Natural killer cell treated with Interleukin-12 subunit alpha and Interleukin-12 subunit beta and Interleukin-15 and Interleukin-18, amount 100 ng/mL, for 72 hours (primary cell): ENCODE measurements around the gene GDPD2. TPM values are rescaled to one million over a fixed set of nuclear protein-coding genes. Genes with fewer than 3 reads are reported as not detected.

Source experiments
- ATAC-seq, 2 donors: fragments of 150-1000 bp; cut with Tn5 transposase in 1 of 2; sonication (Bioruptor Pico), chemical (Tn5 transposase) in 1 of 2; 2 replicates each; pipeline ENCODE4 v1.10.0; 2021
- DNase-seq: peaks from one replicate; pipeline ENCODE4 v3.0.0; 2022; ENCODE audit warnings: low spot score
- H3K27ac Mint-ChIP-seq, 2 donors: 1 replicate in 1 of 2; 2 replicates in 1 of 2; pipeline ENCODE4 v1.8.0; 2022; ENCODE audit warnings: mixed read lengths in 2 of 2, mild to moderate bottlenecking in 1 of 2, moderate library complexity in 1 of 2
- H3K27me3 Mint-ChIP-seq, 2 donors: 1 replicate in 1 of 2; 2 replicates in 1 of 2; pipeline ENCODE4 v1.8.0; 2022; ENCODE audit warnings: mixed read lengths in 2 of 2
- H3K36me3 Mint-ChIP-seq: one replicate; pipeline ENCODE4 v1.8.0; 2022; ENCODE audit warnings: mixed read lengths
- H3K4me1 Mint-ChIP-seq, 2 donors: 1 replicate in 1 of 2; 2 replicates in 1 of 2; pipeline ENCODE4 v1.8.0; 2022; ENCODE audit warnings: low read depth in 2 of 2, mixed read lengths in 2 of 2, mild to moderate bottlenecking in 1 of 2
- H3K4me3 Mint-ChIP-seq: one replicate; pipeline ENCODE4 v1.8.0; 2022; ENCODE audit warnings: mixed read lengths
- H3K9me3 Mint-ChIP-seq: 2 replicates; pipeline ENCODE4 v1.8.0; 2022; ENCODE audit warnings: mixed read lengths
- total RNA-seq, 2 donors: library from RNA; stranded (reverse); gene quantifications; one replicate each; pipeline ENCODE4 v1.2.3, GENCODE V29; 2022

Gene GDPD2
- total RNA-seq, 2 donors from 2014 or later = 0.17 to 0.81 TPM

DNA sequence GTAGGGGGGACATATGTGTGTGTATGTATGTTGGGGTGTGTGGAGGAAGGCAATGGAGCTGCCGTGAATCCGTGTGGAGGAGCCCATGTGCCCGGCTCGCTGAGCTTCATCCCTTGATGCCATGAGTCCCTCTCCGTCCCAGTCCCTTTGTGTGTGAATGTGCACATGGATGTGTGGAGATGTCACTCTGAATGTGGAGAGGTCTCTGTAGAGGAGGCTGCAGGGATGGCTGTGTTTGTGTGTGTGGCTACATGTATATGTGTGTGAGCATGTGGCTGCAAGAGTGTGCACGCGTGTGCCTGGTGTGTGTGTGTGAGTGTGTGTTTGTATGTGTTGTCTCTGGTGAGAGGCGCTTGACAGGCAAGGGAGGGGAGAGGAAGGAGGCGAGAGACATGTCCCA lies 22.8 kb downstream of the GDPD2 start:
- H3K9me3 Mint-ChIP-seq = no peaks in the 10 kb centered on the region
- no peak overlapping the region for H3K27ac Mint-ChIP-seq
- DNase-seq (no peak), ATAC-seq (no peak)
- peaks cover 17 to 27% of the 10 kb centered on the region in 2 donors for H3K27me3 Mint-ChIP-seq
- H3K4me1 Mint-ChIP-seq = peaks cover 4% of the 10 kb centered on the region in 2 donors
- H3K36me3 Mint-ChIP-seq = no peaks in the 10 kb centered on the region
- peak overlapping the region; percentile 51 for H3K4me3 Mint-ChIP-seq

DNA sequence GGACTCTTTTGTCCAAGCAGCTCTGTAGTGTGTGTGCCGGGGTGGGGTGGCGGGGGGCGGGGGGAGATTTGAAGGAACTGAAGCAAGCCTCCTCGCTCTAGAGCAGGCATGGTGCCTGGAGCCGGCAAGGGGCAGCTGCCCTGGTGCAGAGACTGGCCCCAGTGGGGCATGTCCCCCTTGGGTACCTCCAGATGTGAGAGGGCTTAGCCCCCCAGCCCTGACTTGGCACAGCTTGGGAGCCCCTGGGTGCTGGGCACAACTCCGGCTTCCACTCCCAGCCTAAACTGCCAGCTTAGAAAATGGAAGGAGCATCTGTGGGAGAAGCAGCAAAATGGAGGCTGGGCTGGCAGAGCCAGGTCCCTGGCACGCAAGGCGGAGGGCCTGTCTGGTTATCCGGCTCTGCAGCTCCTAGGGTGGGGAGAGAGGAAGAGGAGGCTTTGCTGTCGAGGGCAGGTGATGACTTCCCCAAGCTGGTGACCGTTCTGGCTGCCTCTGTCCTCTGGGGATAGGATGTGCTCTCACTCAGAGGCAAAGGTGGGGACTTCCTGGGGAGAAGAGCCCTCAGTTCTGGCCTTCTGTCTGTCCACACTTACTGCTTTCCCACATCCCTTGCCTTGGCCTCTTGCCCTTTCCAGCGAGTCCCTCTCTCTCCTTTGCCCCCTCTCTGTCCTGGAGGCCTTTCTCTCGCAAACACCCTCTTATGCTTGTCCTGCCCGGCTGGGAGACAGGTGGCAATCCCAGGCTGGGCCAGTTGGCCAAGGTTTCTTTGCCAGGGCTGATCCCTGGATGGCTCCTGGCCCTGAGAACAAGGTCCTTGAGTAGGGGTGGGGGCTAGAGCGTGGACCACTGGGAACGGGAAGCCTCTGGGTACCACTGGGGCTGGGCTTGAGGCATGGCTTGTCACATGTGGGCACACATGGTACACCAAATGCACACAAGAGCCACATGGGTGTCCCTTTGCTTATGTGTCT lies 23.6 kb downstream of the GDPD2 start:
- H3K9me3 Mint-ChIP-seq = no peaks in the 10 kb centered on the region
- no peaks in the 10 kb centered on the region for H3K36me3 Mint-ChIP-seq
- peaks cover 4% of the 10 kb centered on the region in 2 donors for H3K4me1 Mint-ChIP-seq
- H3K27ac Mint-ChIP-seq = no peak overlapping the region
- ATAC-seq (no peak), DNase-seq (no peak)
- peaks cover 17 to 22% of the 10 kb centered on the region in 2 donors for H3K27me3 Mint-ChIP-seq
- H3K4me3 Mint-ChIP-seq = no peak overlapping the region

DNA sequence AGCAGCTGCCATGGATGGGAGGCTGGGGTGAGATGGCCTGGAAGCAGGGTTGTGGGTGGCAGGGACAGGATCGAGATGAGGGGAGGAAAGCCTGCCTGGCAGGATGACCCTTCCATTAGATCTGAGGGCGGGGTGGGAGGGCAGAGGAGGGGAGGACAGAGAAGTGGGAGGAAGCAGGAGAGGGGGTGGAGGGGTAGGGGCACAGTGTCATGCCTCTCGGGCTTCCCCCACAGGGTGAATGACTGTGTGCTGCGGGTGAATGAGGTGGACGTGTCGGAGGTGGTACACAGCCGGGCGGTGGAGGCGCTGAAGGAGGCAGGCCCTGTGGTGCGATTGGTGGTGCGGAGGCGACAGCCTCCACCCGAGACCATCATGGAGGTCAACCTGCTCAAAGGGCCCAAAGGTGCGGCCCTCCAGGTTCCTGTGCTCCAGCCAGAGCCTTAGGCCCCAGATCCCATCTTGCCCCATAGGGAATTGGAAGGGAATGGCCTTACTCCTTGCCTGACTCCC lies 26.4 kb downstream of the GDPD2 start:
- H3K9me3 Mint-ChIP-seq = no peaks in the 10 kb centered on the region
- H3K4me1 Mint-ChIP-seq = peaks cover 24% of the 10 kb centered on the region in 2 donors
- no peak overlapping the region for H3K4me3 Mint-ChIP-seq
- no peak for ATAC-seq
- no peaks in the 10 kb centered on the region for H3K36me3 Mint-ChIP-seq
- no peak for DNase-seq
- peaks cover 6 to 11% of the 10 kb centered on the region in 2 donors for H3K27me3 Mint-ChIP-seq
- no peak overlapping the region for H3K27ac Mint-ChIP-seq

DNA sequence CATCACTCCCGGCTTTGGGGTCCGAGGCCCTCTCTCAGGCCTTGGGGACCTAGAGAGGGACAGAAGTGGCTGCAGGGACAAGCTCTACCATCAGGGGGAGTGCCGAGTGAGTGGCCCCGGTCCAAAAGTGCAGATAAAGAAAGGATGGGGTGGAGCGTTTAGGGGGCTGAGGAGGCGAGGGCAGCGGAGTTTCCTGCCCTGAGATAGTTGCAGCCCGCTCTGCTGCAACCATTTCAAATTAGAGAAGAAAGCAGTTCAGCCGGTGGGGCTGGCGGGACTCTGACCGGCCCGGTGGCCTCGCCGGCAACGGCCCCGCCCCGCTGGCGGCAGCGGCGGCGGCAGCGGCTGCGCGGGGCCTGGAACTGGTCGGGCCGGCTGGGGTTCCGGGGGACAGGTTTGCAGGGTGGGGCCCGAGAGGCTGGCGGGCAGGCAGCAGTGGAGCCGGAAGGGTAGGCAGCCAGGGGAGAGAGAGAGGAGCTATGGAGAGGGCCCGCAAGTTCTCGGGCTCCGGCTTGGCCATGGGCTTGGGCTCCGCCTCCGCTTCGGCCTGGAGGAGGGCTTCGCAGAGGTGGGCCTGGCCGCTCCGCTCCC lies 29.1 kb downstream of the GDPD2 start:
- Mint-ChIP-seq H3K36me3 (no peaks in the 10 kb centered on the region), H3K9me3 (no peaks in the 10 kb centered on the region), H3K27me3 (peaks cover 0 to 6% of the 10 kb centered on the region in 2 donors), H3K4me1 (peaks cover 34 to 38% of the 10 kb centered on the region in 2 donors), H3K4me3 (peak overlapping the region; percentile 84), H3K27ac (peak overlapping the region; percentile 23 to 66)
- ATAC-seq (peak; percentile 66 to 72), DNase-seq (peak; percentile 71)

DNA sequence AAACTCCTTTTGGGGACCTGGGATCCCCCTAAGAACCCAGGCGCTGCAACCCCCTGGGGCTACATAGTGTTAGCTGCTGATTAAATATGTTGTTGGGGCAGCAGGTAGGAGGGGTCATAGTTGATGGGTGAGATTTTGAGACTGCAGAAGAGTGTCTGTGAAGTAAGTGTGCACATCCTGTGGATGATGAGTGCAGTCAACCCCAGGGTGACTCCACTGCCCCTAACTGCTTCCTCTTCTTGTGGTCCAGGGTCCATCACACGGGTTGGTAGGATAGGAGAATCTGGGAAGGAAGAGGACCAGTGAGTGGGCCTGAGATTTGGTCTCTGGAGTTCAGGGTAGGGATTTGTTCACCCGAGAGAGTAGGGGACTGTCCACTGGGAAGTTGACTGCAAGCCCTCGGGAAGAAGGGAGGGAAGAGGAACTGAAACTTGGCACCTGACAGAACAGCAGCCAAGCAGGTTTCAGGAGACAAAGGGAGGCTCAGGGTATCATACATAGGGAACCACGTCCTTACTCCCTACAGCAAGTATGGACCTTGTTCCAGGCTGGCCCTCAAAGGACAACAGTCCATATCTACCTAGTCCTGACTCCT lies 30.0 kb downstream of the GDPD2 start:
- DNase-seq = no peak
- peak overlapping the region; percentile 66 to 68 for H3K27ac Mint-ChIP-seq
- peaks cover 0 to 6% of the 10 kb centered on the region in 2 donors for H3K27me3 Mint-ChIP-seq
- H3K4me1 Mint-ChIP-seq = peaks cover 34 to 38% of the 10 kb centered on the region in 2 donors
- peak in 1 of 2 donors; percentile 48 for ATAC-seq
- peak overlapping the region; percentile 84 for H3K4me3 Mint-ChIP-seq
- H3K36me3 Mint-ChIP-seq = no peaks in the 10 kb centered on the region
- H3K9me3 Mint-ChIP-seq = no peaks in the 10 kb centered on the region

DNA sequence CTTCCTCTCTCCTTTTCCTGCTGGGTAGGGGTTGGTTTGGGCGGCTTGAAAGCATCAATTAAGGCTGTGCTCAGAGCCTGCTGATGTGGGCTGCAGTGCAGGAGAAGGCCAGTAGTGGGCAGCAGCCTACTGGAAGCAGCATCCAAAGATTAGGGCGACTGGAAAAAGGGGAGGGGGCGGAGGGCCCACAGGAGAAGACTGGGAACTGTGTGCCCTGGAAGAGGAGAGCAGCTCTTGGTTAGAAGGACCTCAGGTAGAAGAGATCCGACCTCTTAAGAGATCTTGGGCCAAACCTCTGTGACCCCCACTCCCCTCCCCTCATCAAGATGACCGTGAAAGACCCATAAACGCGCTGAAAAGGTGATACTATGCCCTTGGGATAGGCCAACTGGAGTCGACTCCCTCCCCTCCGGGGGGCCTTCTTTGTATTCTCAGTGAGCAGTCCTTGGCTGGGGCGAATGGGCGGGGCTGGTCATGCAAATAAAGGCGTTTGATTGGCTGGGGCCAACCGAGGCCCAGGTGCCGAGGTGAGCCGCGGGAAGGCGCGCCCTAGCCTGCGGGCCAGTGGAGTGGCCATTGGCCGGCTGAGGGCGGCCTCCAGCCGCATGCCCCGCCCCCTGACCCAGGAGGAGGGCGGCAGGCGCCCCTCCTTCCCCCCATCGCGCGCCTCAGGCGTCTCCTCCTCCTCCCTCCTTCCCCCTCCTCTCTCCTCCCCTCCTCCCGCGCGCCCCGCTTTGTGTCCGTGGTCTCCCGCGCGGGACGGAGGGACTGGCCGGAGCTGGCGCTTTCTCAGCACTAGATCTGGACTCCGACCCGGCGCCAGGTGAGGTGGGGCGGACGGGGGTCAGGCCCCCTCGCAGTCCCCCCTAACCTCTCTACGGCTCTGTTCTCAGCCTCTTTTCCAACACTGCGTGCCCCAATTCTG lies 31.6 kb downstream of the GDPD2 start:
- Mint-ChIP-seq H3K9me3 (no peaks in the 10 kb centered on the region), H3K27me3 (peaks cover 0 to 3% of the 10 kb centered on the region in 2 donors), H3K4me3 (peak overlapping the region; percentile 86), H3K4me1 (peaks cover 34 to 38% of the 10 kb centered on the region in 2 donors), H3K27ac (peak overlapping the region; percentile 69 to 85), H3K36me3 (no peaks in the 10 kb centered on the region)
- DNase-seq (no peak), ATAC-seq (peak; percentile 79 to 85)

DNA sequence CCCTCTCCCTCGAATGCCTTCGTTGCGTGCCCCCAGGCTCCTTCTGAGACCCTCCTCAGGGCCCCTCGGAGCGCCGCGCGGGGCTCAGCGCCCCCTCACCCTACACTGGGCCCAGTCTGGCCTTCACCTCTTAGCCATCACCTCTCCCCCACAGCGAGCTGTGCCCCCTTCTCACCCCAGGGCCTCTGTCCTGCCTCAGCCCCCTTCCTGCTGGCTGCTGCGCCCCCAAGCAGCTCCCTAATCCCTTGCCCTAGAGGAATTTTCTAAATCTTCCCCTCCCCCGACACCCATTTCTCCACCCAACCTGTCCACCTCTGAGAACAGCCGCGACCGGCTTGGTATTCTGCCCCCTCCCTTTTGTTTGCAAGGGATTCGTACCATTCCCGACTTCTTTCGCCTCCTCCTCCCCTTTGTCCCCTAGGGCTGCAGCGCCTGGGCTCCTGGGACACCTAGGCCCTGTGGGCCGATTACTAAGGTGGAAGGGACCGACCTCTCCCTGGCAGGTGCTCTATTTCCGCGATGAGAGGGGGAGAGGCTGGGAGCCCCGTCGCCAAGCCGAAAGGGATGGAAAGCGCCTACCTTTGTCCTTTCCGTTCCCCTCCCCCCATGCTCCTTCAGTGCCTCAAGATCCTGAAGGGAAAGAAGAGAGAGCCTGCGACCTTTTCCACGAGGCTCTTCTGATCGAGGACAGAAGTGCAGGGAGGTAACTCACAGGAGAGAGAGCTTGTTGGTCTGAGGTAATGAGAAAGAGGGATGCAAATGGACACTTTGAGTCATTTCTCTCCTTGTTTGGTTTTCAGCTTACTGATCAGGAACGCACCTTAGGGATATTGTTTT lies 32.5 kb downstream of the GDPD2 start:
- peak overlapping the region; percentile 86 for H3K4me3 Mint-ChIP-seq
- H3K4me1 Mint-ChIP-seq = peaks cover 34 to 38% of the 10 kb centered on the region in 2 donors
- peak overlapping the region; percentile 69 to 85 for H3K27ac Mint-ChIP-seq
- no peak for DNase-seq
- peaks cover 0 to 3% of the 10 kb centered on the region in 2 donors for H3K27me3 Mint-ChIP-seq
- no peaks in the 10 kb centered on the region for H3K9me3 Mint-ChIP-seq
- no peaks in the 10 kb centered on the region for H3K36me3 Mint-ChIP-seq
- no peak for ATAC-seq

DNA sequence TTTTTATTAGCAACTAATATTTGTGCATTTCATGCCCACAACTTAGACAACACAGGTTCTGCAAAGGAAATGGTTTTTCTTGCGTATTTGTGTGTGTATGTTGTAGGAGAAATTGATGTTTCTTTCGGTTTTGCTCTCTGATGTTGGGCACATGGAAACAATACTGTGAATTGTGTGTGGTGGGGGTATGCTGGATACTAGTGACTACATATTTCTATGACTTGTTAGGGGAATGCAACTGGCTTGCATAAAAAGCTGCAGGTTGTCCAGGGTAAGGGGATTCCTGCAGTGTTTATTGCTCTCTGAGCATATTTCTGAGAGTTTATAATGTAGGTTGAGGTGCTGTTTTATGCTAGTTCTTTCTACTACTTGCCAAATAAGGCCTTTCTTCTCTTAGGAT lies 33.1 kb downstream of the GDPD2 start:
- Mint-ChIP-seq H3K27ac (peak overlapping the region; percentile 69 to 85), H3K27me3 (peaks cover 0 to 3% of the 10 kb centered on the region in 2 donors), H3K4me1 (peaks cover 35 to 38% of the 10 kb centered on the region in 2 donors), H3K4me3 (peak overlapping the region; percentile 86), H3K9me3 (no peaks in the 10 kb centered on the region), H3K36me3 (no peaks in the 10 kb centered on the region)
- DNase-seq (no peak), ATAC-seq (no peak)

DNA sequence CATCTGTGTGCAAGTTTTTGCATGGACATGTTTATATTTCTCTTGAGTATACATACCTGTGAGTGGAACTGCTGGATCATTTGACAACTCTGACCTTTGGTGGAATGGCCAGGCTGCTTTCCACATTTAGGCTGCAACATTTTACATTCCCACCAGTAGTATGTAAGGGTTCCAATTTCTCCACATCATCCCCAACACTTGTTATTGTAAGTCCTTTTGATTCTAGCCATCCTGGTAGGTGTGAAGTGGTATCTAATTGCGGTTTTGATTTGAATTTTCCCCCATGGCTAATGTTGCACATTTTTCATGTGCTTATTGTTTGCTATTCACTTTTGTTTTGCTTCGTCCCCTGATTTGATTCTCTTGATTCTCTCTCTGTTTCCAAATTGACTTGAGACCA lies 37.9 kb downstream of the GDPD2 start:
- H3K27me3 Mint-ChIP-seq = peaks cover 0 to 3% of the 10 kb centered on the region in 2 donors
- ATAC-seq (no peak), DNase-seq (no peak)
- H3K36me3 Mint-ChIP-seq = no peaks in the 10 kb centered on the region
- H3K4me1 Mint-ChIP-seq = peaks cover 9 to 15% of the 10 kb centered on the region in 2 donors
- H3K4me3 Mint-ChIP-seq = no peak overlapping the region
- H3K27ac Mint-ChIP-seq = no peak overlapping the region
- H3K9me3 Mint-ChIP-seq = no peaks in the 10 kb centered on the region

DNA sequence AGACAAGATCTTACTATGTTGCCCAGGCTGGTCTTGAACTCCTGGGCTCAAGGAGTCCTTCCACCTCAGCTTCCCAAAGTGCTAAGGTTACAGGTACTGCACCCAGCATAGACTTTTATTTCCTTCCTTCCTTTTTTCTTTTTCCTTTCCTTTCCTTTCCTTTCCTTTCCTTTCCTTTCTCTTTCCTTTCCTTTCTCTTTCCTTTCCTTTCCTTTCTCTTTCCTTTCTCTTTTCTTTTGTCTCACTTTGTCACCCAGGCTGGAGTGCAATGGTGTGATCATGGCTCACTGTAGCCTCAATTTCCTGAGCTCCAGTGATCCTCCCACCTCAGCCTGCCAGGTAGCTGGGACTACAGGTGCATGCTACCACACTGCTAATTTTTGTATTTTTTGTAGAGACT lies 40.9 kb downstream of the GDPD2 start:
- Mint-ChIP-seq H3K36me3 (no peaks in the 10 kb centered on the region), H3K4me1 (peaks cover 2 to 4% of the 10 kb centered on the region in 2 donors), H3K27ac (no peak overlapping the region), H3K27me3 (no peaks in the 10 kb centered on the region), H3K9me3 (no peaks in the 10 kb centered on the region), H3K4me3 (no peak overlapping the region)
- no peak for DNase-seq
- no peak for ATAC-seq

DNA sequence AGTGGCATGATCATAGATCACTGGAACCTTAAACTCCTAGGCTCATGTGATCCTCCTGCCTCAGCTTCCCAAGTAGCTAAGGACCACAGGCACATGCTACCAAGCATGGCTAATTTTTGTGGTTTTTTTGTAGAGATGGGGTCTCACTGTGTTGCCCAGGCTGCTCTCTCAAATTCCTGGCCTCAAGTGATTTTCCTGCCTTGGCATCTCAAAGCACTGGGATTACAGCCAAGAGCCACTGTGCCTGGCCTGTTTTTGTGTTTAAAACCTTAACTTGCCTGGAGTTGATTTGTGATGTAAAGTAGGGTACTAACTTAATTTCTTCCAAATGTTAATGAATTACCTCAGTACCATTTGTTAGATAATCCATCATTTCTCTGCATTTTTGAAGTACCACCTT lies 43.9 kb downstream of the GDPD2 start:
- H3K27me3 Mint-ChIP-seq = no peaks in the 10 kb centered on the region
- no peaks in the 10 kb centered on the region for H3K36me3 Mint-ChIP-seq
- H3K4me3 Mint-ChIP-seq = no peak overlapping the region
- DNase-seq (no peak), ATAC-seq (no peak)
- no peak overlapping the region for H3K27ac Mint-ChIP-seq
- H3K4me1 Mint-ChIP-seq = peaks cover 10 to 16% of the 10 kb centered on the region in 2 donors
- no peaks in the 10 kb centered on the region for H3K9me3 Mint-ChIP-seq

DNA sequence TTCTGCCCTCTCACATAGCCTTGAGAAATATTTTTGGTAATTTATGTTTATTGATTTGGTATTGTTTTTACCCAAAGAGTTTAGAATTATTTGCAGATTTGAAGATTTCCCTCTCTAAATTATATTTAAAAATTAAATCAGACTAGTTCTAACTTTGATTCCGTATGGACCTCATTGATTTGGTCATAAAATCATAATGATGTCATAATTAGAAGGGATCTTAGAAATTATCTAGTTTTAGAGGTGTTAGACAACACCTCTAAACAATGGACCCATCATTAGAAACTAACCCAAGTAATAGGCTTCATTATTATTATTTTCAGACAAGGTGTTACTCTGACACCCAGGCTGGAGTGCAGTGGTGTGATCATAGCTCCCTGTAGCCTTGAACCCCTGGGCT lies 45.6 kb downstream of the GDPD2 start:
- H3K27ac Mint-ChIP-seq = no peak overlapping the region
- peaks cover 10 to 16% of the 10 kb centered on the region in 2 donors for H3K4me1 Mint-ChIP-seq
- H3K27me3 Mint-ChIP-seq = no peaks in the 10 kb centered on the region
- ATAC-seq (no peak), DNase-seq (no peak)
- no peaks in the 10 kb centered on the region for H3K36me3 Mint-ChIP-seq
- H3K4me3 Mint-ChIP-seq = no peak overlapping the region
- no peaks in the 10 kb centered on the region for H3K9me3 Mint-ChIP-seq
